Psoas muscle (tissue), 8 donors: ENCODE results near the gene MRPL11. TPM values are rescaled to one million over a fixed set of nuclear protein-coding genes. Genes with fewer than 3 reads are reported as not detected.

Source experiments
- ATAC-seq, 4 donors: fragments of 200-7000 bp; cut with Tn5 transposase; one replicate each; pipeline ENCODE4 v1.9.1; 2020; ENCODE audit warnings: moderate library complexity in 3 of 4, mild to moderate bottlenecking in 2 of 4
- DNase-seq, 2 donors: peaks; one replicate each; pipeline ENCODE4 v3.0.0-alpha.2; 2020
- H3K27ac ChIP-seq: fragments of 200-600 bp; one replicate; pipeline ENCODE4 v1.8.0; 2022
- H3K27me3 ChIP-seq, 3 donors: fragments of 200-600 bp in 1 of 3; one replicate each; pipeline versions ENCODE4 v1.6.1 to v1.8.0; 2013 to 2022; ENCODE audit warnings: low read length in 2 of 3, mild to moderate bottlenecking in 2 of 3, moderate library complexity in 1 of 3; ENCODE audit not compliant: insufficient read depth in 3 of 3
- H3K36me3 ChIP-seq, 2 donors: fragments of 200-600 bp in 1 of 2; one replicate each; pipeline versions ENCODE4 v1.6.1 to v1.8.0; 2013 to 2022; ENCODE audit warnings: low read depth in 1 of 2, mild to moderate bottlenecking in 1 of 2, moderate library complexity in 1 of 2; ENCODE audit not compliant: insufficient read depth in 1 of 2
- H3K4me1 ChIP-seq: fragments of 200-600 bp; one replicate; pipeline ENCODE4 v1.8.0; 2022
- H3K4me3 ChIP-seq: fragments of 200-600 bp; one replicate; pipeline ENCODE4 v1.8.0; 2022; ENCODE audit warnings: mild to moderate bottlenecking
- H3K9me3 ChIP-seq: fragments of 200-600 bp; one replicate; pipeline ENCODE4 v1.8.0; 2022
- WGBS, 3 donors: extraction: QIAGEN DNeasy Blood & Tissue Kit; methylation state at CpG; one replicate each; pipeline versions ENCODE4 v1.1.6 to v1.1.7; 2013; 5-methylcytosine and 5-hydroxymethylcytosine counted together
- intact Hi-C, 2 donors: fragments of 100-400 bp; cut with DNase I; formaldehyde crosslinking; loops; one replicate each; pipeline versions ENCODE4 v1.11.0 to v1.14.2; 2022
- polyA plus RNA-seq, 3 donors: library from polyadenylated mRNA; stranded (reverse); fragments of 200-250 nt; gene quantifications; one replicate each; pipeline ENCODE4 v1.2.3, GENCODE V29; 2013
- total RNA-seq, 4 donors: library from RNA; stranded (reverse); fragmentation: NEBNext Ultra II Directional in 2 of 4; extraction: Animal tissue kit (Norgen Biotek cat#: 25700) in 2 of 4; gene quantifications; one replicate each; pipeline versions ENCODE4 v1.2.1 to v1.2.4, GENCODE V29; 2021 to 2023
- TF ChIP-seq, protein P1 (sequence below): fragments of 200-600 bp; IDR thresholded peaks from one replicate; pipeline ENCODE4 v1.8.0; 2022; ENCODE audit warnings: antibody characterized with exemption
- donor health status: healthy with polysubstance abuse.
- donor health status: DM: no; HTN: no; CAD: no; lungs with moderate emphysema.
- donor health status: Bipolar disorder and iron deficiency.
- donor health status: healthy.
- donor health status: DM: yes; HTN: yes; CAD: no.
- donor health status: DM: no; HTN: no; CAD: no.
- donor health status: DM: no; HTN: no; CAD: no.
- donor health status: DM: yes; HTN: yes; CAD: no.

Gene MRPL11
- total and polyA plus RNA-seq, 7 donors = 37.0 to 60.9 (median 57.4) TPM

DNA sequence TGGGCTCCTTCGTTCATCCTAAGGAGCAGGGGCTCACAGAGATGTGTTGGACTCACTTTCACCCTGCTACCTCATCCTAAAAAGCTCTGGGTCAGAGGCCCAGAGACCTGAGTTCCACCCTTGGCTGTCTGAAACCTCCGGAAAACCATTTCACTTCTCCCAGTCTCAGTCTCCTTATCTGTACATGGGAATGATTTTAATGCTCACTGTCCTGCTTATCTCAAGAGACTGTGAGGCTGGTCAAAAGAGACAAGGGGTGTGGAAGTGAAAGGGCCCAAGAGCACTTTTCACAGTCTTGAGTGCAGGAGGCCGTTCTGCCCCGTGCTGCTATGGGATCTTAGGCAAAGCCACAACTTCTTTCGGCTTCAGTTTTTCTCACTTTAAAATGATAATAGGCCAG is 31.0 kb downstream of the MRPL11 start:
- Histone ChIP-seq H3K4me3 (no peak overlapping the region), H3K27ac (no peak overlapping the region), H3K9me3 (no peaks in the 10 kb centered on the region), H3K27me3 (peaks cover 0 to 12% (median 3%) of the 10 kb centered on the region in 3 donors), H3K36me3 (no peaks in the 10 kb centered on the region), H3K4me1 (peaks cover 6% of the 10 kb centered on the region)
- ATAC-seq (no peak), DNase-seq (no peak)
- intact Hi-C loops = loop anchor here (1.0 to 5.0 kb wide), 6 partner anchors 23 to 427 kb away; no protein-coding TSS in a partner anchor
- WGBS, 3 donors = 46 to 68% (median 54%) methylated on average over 5 of the region's 5 CpGs
- TF ChIP-seq, protein P1, sequence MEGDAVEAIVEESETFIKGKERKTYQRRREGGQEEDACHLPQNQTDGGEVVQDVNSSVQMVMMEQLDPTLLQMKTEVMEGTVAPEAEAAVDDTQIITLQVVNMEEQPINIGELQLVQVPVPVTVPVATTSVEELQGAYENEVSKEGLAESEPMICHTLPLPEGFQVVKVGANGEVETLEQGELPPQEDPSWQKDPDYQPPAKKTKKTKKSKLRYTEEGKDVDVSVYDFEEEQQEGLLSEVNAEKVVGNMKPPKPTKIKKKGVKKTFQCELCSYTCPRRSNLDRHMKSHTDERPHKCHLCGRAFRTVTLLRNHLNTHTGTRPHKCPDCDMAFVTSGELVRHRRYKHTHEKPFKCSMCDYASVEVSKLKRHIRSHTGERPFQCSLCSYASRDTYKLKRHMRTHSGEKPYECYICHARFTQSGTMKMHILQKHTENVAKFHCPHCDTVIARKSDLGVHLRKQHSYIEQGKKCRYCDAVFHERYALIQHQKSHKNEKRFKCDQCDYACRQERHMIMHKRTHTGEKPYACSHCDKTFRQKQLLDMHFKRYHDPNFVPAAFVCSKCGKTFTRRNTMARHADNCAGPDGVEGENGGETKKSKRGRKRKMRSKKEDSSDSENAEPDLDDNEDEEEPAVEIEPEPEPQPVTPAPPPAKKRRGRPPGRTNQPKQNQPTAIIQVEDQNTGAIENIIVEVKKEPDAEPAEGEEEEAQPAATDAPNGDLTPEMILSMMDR = no peak

DNA sequence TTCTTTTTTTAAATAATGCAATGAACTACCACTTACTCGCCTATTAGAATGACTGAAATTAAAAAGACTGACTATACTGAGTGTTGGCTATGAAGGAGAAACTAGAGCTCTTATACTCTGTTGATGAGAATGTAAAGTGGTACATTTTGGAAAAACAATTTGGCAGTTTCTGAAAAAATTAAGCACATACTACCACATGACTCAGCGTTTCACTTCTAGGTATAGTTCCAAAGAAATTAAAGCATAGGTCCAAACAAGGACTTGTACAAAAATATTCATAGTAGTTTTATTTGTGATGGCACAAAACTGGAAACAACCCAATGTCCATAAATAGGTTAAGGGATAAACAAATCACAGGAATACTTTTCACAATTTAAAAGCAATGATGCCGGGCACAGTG is 44.7 kb downstream of the MRPL11 start:
- H3K9me3 ChIP-seq = no peaks in the 10 kb centered on the region
- H3K4me3 ChIP-seq = no peak overlapping the region
- H3K27me3 ChIP-seq = no peaks in the 10 kb centered on the region
- intact Hi-C loops = no loop called here
- no peak overlapping the region for H3K27ac ChIP-seq
- no peaks in the 10 kb centered on the region for H3K4me1 ChIP-seq
- 70 to 84% (median 78%) methylated on average over 3 of the region's 3 CpGs for WGBS, 3 donors
- no peak for ATAC-seq
- TF ChIP-seq, protein P1 = no peak
- H3K36me3 ChIP-seq = no peaks in the 10 kb centered on the region
- DNase-seq = no peak

DNA sequence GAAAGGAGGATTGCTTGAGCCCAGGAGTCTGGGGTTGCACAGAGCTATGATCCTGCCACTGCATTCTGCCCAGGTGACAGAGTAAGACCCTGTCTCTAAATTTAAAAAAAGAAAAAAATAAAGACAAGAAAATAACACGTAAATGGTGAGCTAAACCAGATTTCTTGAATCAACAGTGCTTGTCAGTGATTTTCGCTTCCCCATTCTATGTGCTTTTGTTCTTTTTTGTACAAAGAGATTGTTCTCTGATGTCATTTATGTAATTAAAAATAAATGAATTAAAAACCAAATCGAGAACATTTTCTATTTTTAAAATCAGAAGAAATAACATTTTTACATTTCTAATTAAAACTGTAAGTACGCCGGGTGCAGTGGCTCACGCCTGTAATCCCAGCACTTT is 47.3 kb downstream of the MRPL11 start:
- no peak overlapping the region for H3K27ac ChIP-seq
- intact Hi-C loops = no loop called here
- WGBS, 3 donors = 62 to 84% (median 84%) methylated on average over 6 of the region's 6 CpGs
- no peaks in the 10 kb centered on the region for H3K36me3 ChIP-seq
- no peaks in the 10 kb centered on the region for H3K27me3 ChIP-seq
- H3K9me3 ChIP-seq = no peaks in the 10 kb centered on the region
- peaks cover 6% of the 10 kb centered on the region for H3K4me1 ChIP-seq
- no peak overlapping the region for H3K4me3 ChIP-seq
- ATAC-seq (no peak), DNase-seq (no peak)
- TF ChIP-seq, protein P1 = no peak

DNA sequence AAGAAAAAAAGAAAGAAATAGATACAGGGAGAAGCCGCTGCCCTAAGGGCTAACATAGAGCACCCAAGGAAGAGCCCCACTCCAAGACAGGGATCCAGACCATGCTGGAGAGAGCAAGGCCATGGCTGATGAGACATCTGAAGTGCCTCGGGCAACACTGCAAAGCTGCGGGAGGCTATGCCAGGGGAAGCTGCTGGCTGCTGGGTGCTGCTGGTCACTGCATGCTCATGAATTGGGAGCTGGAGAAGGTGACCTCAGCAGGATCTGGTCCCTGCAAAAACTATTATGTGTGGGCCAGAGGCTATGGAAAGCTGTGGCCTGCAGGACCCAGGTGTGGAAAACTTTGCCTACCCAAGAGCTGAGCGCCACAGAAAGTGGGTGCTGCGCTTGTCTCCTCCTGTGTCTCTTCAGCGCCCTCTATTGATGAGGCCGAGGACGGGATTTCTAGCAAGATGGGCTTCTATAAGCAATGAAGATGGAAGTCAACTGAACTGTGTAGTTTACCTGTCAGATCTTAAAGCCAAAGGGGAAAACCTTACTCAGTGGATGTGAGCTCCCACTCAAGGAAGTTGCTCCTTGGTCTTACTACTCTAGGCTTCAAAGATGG is 49.8 kb downstream of the MRPL11 start:
- Histone ChIP-seq H3K27ac (no peak overlapping the region), H3K27me3 (no peaks in the 10 kb centered on the region), H3K4me1 (peaks cover 12% of the 10 kb centered on the region), H3K9me3 (no peaks in the 10 kb centered on the region), H3K4me3 (no peak overlapping the region), H3K36me3 (no peaks in the 10 kb centered on the region)
- intact Hi-C loops = loop anchor here in 1 of 2 donors (5.0 kb wide), 2 partner anchors 42 to 77 kb away; partner anchors contain the start of genes B4GAT1 and BRMS1
- TF ChIP-seq, protein P1 = peak; percentile 78
- ATAC-seq (peak; percentile 74 to 81 (median 78)), DNase-seq (peak; percentile 61 to 84)
- 26 to 30% (median 28%) methylated on average over 8 of the region's 8 CpGs for WGBS, 3 donors
